Ovary (tissue), 3 donors: ENCODE data around the gene ITGB2.

Experiments
- EP300 ChIP-seq: sonication (generic); formaldehyde crosslinking; IDR thresholded peaks from one replicate; pipeline ENCODE4 v1.6.1; 2017; ENCODE audit warnings: antibody characterized with exemption
- POLR2A ChIP-seq: fragments of 450-650 bp; IDR thresholded peaks from one replicate; pipeline ENCODE4 v1.6.1; 2017; ENCODE audit warnings: antibody characterized with exemption, mild to moderate bottlenecking, moderate library complexity
- TF ChIP-seq, protein P1 (sequence below), 3 donors: fragments of 450-650 bp in 2 of 3; fragments of 200-600 bp in 1 of 3; IDR thresholded peaks; one replicate each; pipeline versions ENCODE4 v1.5.1 to v1.8.0; 2016 to 2022; ENCODE audit warnings: antibody characterized with exemption in 3 of 3, mild to moderate bottlenecking in 1 of 3
- donor health status: DM: no; HTN: no; CAD: no.

DNA sequence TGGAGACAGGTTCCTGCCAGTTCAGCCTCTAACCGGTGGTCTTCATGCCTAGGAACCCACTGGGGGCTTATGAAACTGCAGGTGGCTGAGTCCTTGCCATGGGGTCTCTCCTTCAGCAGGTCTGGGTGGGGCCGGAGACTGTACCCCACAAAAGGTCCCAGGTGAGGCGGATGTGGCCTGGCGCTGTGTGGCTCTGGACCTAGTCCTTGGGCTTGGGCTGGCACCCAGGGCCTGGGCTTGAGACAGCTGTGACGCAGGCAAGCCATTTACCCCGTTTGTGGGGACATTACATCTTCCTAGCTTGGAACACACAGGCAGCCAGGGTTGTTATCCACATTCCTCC, 13.2 kb upstream of the ITGB2 start:
- TF ChIP-seq, protein P1, sequence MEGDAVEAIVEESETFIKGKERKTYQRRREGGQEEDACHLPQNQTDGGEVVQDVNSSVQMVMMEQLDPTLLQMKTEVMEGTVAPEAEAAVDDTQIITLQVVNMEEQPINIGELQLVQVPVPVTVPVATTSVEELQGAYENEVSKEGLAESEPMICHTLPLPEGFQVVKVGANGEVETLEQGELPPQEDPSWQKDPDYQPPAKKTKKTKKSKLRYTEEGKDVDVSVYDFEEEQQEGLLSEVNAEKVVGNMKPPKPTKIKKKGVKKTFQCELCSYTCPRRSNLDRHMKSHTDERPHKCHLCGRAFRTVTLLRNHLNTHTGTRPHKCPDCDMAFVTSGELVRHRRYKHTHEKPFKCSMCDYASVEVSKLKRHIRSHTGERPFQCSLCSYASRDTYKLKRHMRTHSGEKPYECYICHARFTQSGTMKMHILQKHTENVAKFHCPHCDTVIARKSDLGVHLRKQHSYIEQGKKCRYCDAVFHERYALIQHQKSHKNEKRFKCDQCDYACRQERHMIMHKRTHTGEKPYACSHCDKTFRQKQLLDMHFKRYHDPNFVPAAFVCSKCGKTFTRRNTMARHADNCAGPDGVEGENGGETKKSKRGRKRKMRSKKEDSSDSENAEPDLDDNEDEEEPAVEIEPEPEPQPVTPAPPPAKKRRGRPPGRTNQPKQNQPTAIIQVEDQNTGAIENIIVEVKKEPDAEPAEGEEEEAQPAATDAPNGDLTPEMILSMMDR (IDR thresholded peaks at IDR 0.05) = no peak
- no peak for TF ChIP-seq EP300
- TF ChIP-seq POLR2A = no peak
